ENCODE results near the gene ATP6V1G1. TPM values are rescaled to one million over a fixed set of nuclear protein-coding genes. Genes with fewer than 3 reads are reported as not detected.

Gene ATP6V1G1
- total and polyA plus RNA-seq, 4 donors = 102 to 213 (median 168) TPM

DNA sequence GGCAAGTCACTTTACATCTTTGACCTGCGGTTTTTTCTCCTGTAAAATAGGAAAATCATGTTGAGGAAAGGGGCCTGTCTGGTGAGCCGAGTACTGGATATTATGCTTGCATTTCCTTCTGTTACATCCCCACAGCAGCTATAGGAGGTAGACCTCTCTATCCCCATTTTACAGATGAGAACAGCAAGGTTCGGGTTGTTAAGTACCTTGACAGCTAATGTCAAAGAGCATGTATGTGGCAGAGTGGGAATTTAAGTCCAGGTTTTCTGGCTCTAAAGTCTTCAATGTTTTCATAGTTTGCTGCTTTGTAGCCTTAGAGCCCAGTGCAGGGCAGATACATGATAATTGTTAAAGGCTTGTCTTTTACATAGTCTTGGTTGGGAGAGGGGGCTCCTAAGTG lies 26.4 kb downstream of the ATP6V1G1 start:
- no peak for DNase-seq
- Histone ChIP-seq H3K27me3 (ENCODE audit: control insufficient read depth in 3 of 3, insufficient read depth in 3 of 3, low read length in 2 of 3) (no peaks in the 10 kb centered on the region), H3K27ac (ENCODE audit: low read depth in 1 of 2, low read length in 1 of 2) (no peak overlapping the region), H3K4me3 (no peak overlapping the region), H3K9me3 (ENCODE audit: control insufficient read depth in 4 of 4, insufficient read depth in 3 of 4, low read length in 3 of 4) (no peaks in the 10 kb centered on the region), H3K36me3 (ENCODE audit: control insufficient read depth in 4 of 4, insufficient read depth in 4 of 4, low read length in 4 of 4) (peaks cover 0 to 9% (median under 1%) of the 10 kb centered on the region in 4 donors), H3K9ac (ENCODE audit: insufficient read depth in 1 of 2, low read length in 2 of 2) (no peak overlapping the region), H3K4me1 (ENCODE audit: control insufficient read depth in 5 of 5, insufficient read depth in 5 of 5, low read length in 5 of 5) (peaks cover 0 to 20% (median 8%) of the 10 kb centered on the region in 5 donors)
- ATAC-seq (ENCODE audit: insufficient read depth, low FRiP score) = no peak
- TF ChIP-seq, protein P1, sequence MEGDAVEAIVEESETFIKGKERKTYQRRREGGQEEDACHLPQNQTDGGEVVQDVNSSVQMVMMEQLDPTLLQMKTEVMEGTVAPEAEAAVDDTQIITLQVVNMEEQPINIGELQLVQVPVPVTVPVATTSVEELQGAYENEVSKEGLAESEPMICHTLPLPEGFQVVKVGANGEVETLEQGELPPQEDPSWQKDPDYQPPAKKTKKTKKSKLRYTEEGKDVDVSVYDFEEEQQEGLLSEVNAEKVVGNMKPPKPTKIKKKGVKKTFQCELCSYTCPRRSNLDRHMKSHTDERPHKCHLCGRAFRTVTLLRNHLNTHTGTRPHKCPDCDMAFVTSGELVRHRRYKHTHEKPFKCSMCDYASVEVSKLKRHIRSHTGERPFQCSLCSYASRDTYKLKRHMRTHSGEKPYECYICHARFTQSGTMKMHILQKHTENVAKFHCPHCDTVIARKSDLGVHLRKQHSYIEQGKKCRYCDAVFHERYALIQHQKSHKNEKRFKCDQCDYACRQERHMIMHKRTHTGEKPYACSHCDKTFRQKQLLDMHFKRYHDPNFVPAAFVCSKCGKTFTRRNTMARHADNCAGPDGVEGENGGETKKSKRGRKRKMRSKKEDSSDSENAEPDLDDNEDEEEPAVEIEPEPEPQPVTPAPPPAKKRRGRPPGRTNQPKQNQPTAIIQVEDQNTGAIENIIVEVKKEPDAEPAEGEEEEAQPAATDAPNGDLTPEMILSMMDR (IDR thresholded peaks at IDR 0.05; ENCODE audit: control extremely low read depth, extremely low read depth) = no peak
- WGBS, 2 donors = 65 to 67% methylated on average over 3 of the region's 3 CpGs

DNA sequence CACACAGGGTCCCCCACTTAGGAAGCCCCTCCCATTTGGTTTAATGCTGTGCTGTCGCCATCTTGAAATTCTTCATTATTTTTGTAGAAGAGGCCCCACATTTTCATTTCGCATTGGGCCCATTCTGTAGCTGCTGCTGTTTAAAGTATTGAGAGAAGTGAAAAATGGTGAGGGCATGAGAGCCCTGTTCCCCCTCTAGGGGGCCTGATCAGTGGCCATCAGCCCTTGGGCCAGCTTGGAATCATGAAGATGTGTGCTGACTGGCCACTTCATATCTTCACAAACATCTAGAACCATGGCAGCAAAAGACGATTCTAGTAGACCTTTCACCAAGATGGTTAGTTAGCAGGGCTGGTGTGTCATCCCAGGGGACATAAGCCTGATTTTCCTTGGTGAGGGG lies 26.8 kb downstream of the ATP6V1G1 start:
- no peak overlapping the region for H3K4me3 ChIP-seq
- H3K4me1 ChIP-seq (ENCODE audit: control insufficient read depth in 5 of 5, insufficient read depth in 5 of 5, low read length in 5 of 5) = peaks cover 0 to 20% (median 8%) of the 10 kb centered on the region in 5 donors
- DNase-seq = no peak
- 93 to 94% methylated on average over 3 of the region's 3 CpGs for WGBS, 2 donors
- H3K27ac ChIP-seq (ENCODE audit: low read depth in 1 of 2, low read length in 1 of 2) = no peak overlapping the region
- no peaks in the 10 kb centered on the region for H3K9me3 ChIP-seq (ENCODE audit: control insufficient read depth in 4 of 4, insufficient read depth in 3 of 4, low read length in 3 of 4)
- TF ChIP-seq, protein P1 (IDR thresholded peaks at IDR 0.05; ENCODE audit: control extremely low read depth, extremely low read depth) = no peak
- no peak overlapping the region for H3K9ac ChIP-seq (ENCODE audit: insufficient read depth in 1 of 2, low read length in 2 of 2)
- peaks cover 0 to 14% (median 3%) of the 10 kb centered on the region in 4 donors for H3K36me3 ChIP-seq (ENCODE audit: control insufficient read depth in 4 of 4, insufficient read depth in 4 of 4, low read length in 4 of 4)
- no peaks in the 10 kb centered on the region for H3K27me3 ChIP-seq (ENCODE audit: control insufficient read depth in 3 of 3, insufficient read depth in 3 of 3, low read length in 2 of 3)
- ATAC-seq (ENCODE audit: insufficient read depth, low FRiP score) = no peak

DNA sequence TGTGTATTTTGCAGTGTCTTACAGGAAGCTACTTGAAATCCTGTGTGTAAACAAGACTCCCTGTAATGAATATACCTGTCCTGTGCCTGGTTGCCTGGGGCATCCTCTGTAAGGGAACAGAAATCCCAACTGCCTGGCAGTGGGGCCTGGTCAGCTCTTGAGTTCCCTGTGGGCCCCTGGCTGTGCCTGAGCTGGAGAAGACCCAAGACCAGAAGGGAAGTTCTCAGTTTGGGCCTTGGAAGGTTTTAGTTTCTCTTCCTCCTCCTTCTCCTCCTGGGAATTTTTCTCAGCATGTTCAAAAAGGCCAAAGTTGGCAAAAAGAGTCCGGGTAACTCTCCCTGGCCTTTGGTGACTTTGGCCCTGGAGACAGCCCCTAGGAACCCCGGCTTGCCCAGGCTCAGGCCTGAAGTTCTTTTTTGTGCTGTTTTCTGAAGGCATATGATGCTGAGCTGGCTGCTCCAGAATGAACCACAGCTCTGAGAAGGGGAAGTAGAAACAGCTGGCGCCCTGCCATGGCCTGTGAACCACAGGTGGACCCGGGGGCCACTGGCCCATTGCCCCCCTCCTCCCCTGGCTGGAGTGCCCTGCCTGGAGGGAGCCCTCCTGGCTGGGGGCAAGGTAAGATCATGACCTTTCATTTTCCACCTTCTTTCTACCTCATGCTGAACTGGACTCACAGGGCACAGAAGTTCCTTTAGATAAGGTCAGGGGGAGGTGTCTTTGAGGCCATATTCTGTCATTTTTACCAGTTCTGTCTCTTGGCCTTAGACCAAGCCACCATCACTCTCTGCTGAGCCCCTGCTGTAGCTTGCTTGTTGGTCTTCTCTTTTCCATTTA lies 29.3 kb downstream of the ATP6V1G1 start:
- no peaks in the 10 kb centered on the region for H3K27me3 ChIP-seq (ENCODE audit: control insufficient read depth in 3 of 3, insufficient read depth in 3 of 3, low read length in 2 of 3)
- ATAC-seq (ENCODE audit: insufficient read depth, low FRiP score) (peak; percentile 32), DNase-seq (no peak)
- peaks cover 0 to 15% (median 7%) of the 10 kb centered on the region in 4 donors for H3K36me3 ChIP-seq (ENCODE audit: control insufficient read depth in 4 of 4, insufficient read depth in 4 of 4, low read length in 4 of 4)
- H3K9ac ChIP-seq (ENCODE audit: insufficient read depth in 1 of 2, low read length in 2 of 2) = no peak overlapping the region
- 17 to 46% methylated on average over 4 of the region's 4 CpGs for WGBS, 2 donors
- no peak overlapping the region for H3K4me3 ChIP-seq
- no peaks in the 10 kb centered on the region for H3K9me3 ChIP-seq (ENCODE audit: control insufficient read depth in 4 of 4, insufficient read depth in 3 of 4, low read length in 3 of 4)
- peaks cover 0 to 18% (median 8%) of the 10 kb centered on the region in 5 donors for H3K4me1 ChIP-seq (ENCODE audit: control insufficient read depth in 5 of 5, insufficient read depth in 5 of 5, low read length in 5 of 5)
- H3K27ac ChIP-seq (ENCODE audit: low read depth in 1 of 2, low read length in 1 of 2) = peak overlapping the region in 1 of 2 donors; percentile 68
- TF ChIP-seq, protein P1 (IDR thresholded peaks at IDR 0.05; ENCODE audit: control extremely low read depth, extremely low read depth) = no peak

Measured in lung (tissue), 12 donors.